Eye (tissue), 1 donor: ENCODE measurements around the gene LYRM4.

Experiments used
- DNase-seq: peaks from one replicate; pipeline ENCODE4 v3.0.0-alpha.2; 2015

LYRM4 gene

DNA sequence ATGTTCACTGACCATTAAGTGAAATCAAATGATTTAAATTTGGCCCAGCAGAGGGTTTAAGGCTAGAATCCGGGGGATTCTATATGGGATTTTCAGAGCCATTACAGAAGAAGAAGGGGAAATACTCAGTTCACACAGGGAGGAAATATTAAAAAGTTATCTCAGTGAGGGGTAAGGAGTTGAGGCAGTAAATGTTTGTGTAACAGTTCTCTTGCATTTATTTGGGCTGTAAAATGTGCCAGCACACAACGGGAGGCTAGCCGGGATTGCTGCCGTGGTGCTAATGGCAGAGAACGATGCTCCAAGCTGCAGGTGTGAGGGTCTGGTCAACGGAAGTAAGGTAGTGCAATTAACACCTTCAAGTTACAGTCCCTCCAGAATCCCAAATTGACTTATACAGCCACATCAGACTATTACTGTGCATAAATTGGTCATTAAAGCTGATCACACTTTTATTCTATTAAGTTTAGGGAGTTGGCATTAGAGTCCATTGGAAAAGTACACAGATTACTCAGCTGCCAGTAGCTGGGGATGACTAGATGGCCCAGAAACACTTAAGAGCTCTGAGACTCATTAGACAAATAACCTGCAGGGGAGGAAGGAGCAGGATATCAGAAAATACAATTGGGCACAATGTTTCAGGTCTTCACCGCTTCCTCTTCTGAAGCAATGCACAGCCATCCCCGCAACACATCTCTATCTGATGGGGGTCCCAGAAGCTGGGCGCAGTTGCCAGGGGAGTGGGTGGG lies 144.3 kb downstream of the LYRM4 start:
- DNase-seq = no peak

DNA sequence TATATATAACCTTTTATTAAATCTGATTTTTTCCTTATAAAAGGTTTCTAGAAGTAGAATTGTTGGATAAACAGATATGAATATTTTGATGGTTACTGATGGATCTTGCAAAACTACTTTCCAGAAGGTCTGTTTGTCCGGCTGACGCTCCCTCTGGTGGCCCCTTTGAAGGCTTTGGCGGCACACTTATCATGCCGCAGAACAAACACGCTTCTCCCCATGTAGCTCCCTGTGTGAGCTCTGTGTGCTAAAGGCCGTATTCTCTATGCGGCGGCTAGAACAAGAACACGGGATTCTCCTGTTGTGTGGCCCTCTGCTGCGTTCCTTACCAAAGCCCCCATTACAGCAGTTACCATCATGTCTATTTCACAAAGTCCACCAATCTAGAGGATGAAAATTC lies 145.6 kb downstream of the LYRM4 start:
- no peak for DNase-seq

DNA sequence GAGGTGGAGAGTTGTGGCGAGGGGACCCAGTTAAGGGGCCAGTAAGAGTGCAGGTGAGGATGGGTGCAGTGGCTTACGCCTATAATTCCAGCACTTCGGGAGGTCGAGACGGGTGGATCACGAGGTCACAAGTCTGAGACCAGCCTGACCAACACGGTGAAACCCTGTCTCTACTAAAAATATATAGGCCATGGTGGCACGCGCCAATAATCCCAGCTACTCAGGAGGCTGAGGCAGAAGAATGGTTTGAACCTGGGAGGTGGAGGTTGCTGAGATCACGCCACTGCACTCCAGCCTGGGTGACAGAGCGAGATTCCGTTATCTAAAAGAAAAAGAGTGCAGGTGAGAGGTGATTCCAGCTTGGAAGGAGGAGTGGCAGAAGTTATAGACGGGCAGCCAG lies 147.7 kb downstream of the LYRM4 start:
- no peak for DNase-seq

DNA sequence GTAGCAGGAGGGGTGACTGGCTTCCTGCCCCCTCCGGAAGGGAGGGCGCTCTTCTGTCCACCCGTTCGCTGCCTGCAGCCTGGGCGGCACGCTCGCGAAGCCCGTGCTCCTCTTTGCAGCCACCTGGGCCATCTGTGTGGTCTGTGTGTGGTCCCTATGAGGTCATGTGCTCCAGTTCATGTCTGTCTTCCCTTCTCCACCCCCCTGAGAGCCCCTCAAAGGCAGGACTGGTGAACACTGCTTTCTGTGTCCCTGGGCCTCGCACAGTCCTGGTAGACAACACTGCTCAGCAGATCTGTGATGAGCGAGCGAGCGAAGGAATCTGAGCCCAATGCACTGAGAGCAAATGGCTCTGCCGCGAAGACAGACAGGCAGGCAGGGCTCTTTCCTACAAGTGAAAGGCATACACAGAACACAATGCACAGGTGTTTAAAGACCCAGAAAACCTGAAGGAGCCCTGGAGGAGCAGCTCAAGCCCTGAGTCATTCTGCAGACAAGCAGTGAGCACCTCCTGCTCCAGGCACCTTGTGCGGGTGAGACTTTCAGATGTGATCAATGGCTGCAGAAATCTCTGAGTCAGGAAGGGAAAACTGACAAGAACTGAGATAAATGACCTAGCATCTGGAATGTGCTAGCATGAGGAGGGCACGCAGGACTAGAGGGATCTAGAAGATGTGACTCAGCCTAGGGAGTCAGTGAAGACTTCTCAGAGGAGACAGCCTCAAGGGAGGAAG lies 148.5 kb downstream of the LYRM4 start:
- DNase-seq = peak; percentile 56

DNA sequence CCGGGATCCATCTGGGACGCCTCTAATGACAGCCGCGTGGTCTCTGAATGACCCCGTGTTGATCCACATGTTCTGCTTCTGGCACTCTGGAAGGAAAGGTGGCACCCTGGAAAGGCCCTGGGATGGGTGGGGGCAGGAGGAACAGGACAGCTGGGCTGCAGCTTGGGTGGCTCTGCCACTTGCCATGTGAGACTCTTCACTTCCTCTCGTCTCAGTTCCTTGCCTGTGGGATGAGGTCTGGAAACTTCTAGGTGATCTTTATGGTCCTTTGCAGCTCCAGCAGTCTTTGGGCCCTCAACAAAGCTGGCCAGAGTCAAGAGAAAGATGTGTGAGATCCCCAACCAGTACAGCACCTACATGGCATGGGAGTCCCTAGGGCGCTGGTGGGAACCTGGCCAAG lies 149.1 kb downstream of the LYRM4 start:
- no peak for DNase-seq

DNA sequence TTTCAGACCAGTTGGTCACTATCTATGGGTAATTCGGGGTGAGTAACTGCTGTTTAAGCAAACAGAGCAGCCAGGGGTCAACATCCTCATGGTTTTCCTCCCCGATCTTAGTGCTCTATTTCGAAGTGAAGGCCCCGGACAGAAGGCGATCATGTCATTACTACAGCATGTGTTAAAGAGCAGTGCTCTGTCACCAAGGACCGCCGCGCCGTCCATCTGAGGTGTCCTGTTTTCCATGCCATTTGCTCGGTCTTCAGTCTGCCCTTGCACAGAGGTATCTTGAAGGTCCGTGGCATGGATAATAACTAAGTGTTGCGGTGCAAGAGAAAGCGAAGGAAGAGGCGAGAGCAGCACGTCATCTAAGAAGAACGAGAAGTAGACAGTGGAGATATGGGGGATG lies 150.5 kb downstream of the LYRM4 start:
- DNase-seq = no peak

DNA sequence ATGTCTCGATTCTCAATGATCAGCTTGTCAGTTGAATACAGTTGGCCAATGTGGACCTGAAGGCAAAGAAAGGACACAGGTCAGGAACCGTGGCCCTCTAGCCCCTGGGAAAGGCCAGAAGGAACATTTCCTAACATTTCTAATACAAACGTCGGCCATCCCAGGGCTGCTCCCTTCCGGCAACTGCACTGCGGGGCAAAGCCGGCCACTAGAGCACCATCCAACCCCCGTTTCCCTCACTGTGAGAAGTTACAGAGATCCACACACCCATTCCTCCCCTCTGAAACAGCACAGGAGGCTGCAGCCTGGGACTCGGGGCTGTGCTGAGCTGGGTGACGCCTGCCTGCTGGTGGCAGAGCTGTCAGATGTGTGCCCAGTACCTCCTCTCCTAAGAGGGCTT lies 151.3 kb downstream of the LYRM4 start:
- no peak for DNase-seq

DNA sequence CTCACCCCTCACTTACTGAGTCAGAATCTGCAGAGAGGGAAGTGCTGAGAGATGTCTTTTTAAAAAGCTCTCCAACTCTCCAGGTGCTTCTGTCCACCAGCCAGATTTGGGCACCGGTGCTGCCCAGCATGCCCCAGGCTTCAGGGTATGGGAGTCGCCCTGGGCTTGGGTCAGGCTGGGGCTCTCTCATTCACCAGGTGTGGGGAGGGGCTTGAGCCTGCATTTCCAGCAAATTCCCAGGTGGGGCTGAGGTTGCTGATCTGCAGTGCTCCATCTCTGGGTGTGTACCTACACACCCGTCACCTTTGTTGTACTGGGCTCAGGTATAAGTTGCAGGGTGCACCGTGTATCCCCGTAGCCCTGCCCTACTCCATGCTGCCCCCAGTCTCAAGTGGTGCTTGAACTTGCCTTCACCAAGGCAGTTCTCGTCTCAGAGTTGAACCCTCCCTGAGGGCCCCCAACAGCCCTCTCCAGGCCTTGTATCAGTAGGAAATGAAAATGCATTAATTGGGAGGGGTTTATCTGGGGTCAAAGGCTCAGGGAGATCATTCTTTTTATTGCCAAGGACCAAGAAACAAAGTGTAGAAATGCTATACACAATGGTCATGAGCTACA lies 152.1 kb downstream of the LYRM4 start:
- DNase-seq = no peak

DNA sequence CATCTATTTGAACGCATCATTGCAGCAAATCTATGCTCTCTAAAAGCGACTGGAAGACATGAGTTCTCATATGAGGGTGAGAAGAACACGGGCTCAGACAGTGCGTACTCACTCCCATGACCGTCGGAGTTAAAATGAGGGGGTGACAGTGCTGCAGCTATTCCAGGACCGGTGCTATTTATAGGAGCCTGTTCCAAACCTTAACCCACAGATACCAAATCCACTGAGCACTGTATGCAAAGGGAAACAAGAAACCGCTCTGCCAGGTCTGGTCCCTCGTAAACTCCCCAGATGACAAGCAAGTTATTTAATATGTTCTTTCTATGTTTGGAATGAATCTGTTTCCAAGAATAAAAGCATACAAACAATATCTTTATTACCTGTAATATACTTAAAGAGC lies 152.7 kb downstream of the LYRM4 start:
- DNase-seq = no peak

DNA sequence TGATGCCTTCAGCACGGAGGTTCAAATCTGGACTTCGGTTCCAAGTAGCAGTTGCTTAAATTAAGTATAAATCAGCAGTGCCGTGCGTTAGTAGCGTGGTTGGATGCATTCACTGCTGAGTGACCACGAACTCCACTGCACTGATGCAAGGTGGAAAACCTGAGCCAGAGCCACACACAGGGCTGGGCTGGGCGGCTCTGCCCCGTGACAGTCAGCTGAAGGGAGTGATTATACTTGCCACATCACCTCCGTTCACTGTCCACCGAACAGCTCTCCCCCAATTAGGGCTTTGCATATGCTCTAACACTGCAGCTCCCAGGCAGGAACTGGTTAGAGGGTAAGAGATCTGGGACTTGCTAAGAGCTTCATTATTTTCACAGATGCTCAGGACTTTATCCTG lies 153.4 kb downstream of the LYRM4 start:
- DNase-seq = no peak

DNA sequence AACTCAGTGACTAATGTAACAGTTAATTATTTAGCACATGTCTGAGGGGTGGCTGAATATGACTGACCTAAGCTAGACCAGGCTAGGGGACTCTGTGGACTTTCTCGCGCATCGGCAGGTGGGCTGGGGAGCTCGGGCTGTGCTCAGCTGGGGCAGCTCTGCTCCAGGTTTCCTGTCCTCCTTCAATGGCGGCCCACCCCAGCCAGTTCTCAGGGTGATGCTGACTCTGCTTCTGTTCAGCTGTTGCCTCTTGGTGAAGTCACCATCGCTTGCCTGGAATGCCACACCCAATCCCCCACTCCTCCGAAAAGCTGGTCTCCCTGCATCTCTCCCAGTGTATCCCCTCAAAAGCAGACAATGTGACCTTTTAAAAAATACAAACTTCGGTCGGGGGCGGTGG lies 155.6 kb downstream of the LYRM4 start:
- DNase-seq = no peak

DNA sequence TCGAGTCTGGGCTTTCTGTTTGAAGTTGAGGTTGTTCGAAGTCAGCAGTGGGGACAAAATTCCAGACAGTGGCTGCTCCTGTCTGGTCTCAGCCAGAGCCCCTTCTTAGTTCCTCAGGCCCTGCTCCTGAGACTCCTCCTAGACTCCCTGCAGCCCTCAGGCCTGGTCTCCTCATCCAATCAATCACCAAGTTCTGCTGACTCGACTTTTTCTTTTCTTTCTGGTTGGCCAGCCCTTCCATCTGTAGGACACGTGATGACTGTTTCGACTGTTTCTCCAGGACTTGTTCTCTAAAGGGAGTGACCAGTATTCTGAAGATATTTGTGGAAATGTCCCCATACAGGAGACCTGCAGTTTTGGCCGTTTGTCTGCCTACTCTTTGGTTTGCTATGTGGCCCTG lies 156.1 kb downstream of the LYRM4 start:
- no peak for DNase-seq

DNA sequence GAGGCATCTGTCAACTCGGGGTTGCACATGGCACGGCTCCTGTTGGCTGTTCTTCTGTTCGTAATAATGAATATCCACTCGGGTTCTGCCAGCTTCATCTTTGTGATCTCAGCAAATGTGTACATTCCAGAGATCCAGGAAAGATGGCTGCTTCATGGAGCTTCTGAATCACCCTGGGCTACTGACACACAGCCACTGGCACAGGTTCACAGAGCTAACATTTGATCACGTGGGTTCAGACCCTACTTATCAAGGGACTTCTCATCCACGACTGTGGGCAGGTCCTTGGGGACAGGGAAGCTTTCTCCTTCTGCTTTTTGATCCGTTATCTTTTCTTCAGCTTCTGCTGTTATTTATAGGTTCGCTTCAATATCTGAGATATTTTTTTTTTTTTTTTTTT lies 157.5 kb downstream of the LYRM4 start:
- DNase-seq = no peak

DNA sequence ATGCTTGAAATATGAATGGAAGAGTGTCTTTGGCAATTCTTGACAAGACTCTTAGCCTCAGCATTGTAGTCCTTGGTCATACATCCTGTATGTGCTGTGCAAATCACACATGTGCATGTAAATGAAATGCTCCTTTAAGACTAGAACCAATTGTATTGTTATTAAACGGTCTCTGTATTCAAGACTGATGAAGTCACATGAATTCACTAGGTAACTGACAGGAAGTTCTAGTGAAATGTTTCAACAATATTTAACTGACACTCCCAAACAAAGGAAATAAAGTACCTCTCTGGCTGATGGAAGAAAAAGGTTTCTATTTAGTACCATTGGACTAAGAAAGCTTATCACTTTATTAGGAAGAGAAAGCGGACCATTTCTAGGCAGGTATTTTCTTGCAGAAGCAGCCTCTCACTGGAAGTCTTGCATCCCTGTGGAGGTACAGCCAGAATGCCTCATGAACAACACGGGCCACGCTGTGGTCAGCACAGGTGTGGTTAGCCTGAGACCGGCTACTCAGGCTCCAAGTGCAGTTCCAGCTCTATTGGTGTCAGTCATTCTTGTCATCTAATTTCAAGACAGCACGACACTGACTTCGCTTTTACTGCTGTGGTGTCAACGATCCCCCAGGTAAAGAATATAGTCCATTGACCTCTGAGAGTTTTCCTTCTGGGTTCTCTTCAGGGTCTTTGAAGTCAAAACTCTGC lies 158.3 kb downstream of the LYRM4 start:
- no peak for DNase-seq

DNA sequence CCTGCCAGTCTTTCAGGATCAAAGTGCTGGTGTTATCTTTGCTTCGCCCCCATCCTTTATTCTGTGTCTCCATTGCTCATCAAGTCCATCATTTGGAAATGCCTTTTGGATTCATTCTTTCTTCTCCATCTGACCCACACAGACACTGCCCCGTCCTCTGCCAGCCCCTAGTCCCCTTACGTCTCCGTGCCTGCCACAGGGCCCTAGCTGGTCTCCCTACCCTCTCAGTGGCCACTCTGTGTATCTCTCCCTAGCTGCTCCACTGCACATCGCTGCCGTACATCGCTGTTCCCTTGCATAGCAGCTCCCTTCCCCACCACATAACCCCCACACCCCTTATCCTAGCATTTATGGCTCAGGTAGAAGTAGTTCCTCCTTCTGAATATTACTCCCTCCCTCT lies 159.9 kb downstream of the LYRM4 start:
- no peak for DNase-seq

DNA sequence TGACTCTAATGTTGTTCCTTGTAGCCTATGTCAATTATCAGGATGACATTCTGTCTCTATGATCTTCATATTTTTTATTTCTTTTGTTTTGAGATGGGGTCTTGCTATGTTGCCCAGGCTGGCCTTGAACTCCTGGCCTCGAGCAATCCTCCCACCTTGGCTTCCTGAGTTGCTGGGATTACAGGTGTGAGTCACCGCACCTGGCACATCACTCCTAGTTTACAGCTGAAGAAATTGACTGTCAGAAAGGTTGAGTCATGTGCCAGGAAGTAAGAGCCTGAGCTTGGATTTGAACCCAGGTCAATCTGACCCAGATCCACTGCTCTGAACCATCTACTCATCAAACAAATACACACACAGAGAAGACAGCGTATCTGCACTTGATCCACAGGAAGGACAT lies 161.2 kb downstream of the LYRM4 start:
- DNase-seq = no peak

DNA sequence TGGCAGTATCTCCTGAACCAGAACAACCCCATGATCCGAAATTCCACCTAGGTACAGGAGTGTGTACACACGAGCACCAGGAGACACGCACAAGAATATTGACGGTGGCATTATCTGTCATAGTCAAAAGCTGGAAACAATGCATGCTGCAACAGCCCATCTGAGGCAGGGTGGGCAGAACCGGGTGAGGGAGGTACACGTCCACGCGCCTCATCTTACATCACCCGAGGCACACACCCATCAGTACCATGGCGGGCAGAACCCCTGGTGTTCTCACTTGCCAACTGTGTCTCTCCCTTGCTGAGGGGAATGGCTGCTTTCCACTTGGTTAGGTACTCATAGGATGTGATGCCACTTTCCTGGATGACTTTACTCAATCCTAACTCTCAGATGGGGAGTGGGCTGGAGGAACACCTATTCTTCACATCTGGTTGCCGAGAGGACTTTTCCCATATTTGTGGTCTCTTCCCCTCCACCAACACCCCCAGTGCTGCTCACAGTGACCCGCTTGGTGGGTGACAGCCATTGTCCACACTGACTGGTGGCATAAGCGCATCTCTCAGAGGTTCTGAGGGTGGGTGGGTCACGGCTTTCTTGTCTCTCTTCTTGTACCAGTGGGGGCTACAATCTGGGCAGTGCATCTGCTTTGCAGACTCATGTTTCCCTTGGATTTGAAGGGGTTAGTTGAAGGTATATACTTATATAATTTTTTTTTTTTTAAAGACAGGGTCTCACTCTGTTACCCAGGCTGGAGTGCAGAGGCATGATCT lies 162.1 kb downstream of the LYRM4 start:
- no peak for DNase-seq

DNA sequence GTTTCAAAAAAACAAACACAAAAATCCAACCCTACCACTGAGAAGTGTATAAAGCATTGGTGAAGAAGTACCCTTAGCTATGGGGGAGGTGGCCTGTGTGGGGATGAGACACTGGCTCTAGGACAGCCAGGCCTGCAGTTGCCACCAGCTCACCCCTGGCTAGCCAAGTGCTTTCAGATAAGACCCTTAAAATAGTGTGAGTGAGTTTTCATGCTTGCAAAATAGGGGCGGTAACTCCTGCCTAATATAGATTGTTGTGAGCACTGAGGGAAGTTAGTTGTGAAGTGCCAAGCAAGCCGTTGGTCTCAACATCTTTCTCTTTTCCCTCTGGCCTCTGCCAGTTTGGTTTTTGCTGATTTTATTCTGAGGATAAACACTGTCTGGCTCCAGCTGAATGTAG lies 164.3 kb downstream of the LYRM4 start:
- no peak for DNase-seq

DNA sequence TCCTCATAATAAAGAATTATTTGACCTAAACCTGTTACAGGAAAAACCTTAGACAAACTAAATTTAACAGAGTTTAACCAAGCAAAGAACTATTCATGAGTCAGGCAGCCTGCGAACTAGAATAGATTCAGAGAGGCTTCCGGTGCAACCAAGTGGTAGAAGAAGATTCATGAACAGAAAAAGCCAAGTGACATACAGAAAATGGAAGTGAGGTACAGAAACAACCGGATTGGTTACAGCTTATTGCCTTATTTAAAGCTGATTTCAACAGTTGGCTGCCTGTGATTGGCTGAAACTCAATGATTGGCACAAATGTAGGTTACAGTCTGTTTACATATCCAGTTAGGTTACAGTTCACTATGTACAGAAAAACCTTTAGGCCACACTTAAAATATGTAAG lies 165.5 kb downstream of the LYRM4 start:
- no peak for DNase-seq

DNA sequence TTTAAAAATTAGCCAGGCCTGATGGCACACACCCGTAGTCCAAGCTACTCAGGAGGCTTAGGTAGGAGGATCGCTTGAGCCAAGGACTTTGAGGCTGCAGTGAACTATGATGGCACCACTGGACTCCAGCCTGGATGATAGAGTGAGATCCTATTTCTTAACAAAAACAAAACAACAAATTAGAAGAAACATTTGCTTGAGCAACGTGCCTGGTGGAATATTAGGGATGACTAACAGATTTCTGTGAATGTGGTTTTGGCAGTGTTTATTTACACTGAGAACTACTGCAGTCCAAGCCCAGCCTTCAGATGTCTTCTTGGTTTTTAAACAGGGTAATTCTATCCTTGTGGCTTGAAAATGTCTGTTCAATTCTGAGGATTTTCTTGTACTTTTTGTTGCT lies 166.4 kb downstream of the LYRM4 start:
- DNase-seq = no peak

DNA sequence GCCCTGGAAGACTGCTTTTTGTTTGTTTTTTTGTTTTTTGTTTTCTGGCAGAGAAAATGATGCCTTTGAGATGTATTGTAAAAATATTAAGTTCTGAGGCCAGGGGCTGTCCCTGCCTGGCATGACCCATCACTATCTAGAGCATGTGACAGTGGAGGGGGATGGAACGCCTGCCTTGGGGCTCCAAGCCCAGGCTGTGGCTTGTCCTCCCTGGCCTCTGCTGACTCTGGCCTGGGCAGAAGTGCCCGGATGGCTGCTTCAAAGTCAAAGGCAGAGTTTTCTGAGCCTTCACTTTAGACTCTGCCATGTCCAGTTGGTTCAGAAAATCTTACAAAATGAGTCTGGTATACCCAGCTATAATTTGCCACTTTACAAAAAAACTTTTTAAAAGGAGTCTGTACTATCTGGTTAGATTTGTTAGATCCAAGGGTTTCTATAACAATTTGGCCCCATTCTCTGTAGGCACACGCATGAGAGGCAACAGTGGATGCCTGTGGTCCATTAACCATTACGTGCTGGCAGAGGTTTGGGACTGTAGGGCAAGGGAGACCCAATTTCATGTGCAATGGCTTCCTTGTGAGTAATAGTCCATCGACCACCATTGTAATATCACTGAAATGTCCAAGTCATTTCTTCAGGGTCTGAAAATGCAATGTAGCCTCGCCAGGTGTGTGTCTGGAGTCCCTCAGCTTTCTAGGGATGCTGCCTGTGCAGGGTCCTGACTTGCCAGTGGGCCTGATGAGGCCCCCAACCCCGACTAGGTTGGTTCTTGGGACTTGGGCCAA lies 167.3 kb downstream of the LYRM4 start:
- DNase-seq = no peak
